AG10803 (cell line): ENCODE results near the gene MBNL2.
"Not testable (repeated sequence)": the region's sequence is repeated elsewhere in the genome, so short reads cannot be mapped to it uniquely, and the experiment has no call there.

Experiments used
- DNase-seq: peaks from one replicate; pipeline ENCODE4 v3.0.0; 2010; ENCODE audit warnings: low read depth
- H3K4me3 ChIP-seq: 2 replicates; pipeline ENCODE4 v1.5.1; 2011; ENCODE audit warnings: mild to moderate bottlenecking, low read length, control low read depth
- CTCF ChIP-seq: conservative IDR thresholded peaks from 2 replicates; pipeline ENCODE4 v1.5.1; 2011; ENCODE audit warnings: mild to moderate bottlenecking, low read length, control low read depth, inconsistent platforms

Gene MBNL2

GRCh38 chr13:97196340-97196739, 25.8 kb upstream of the MBNL2 start:
- no peak for DNase-seq
- TF ChIP-seq CTCF: no peak
- no peak overlapping the region for H3K4me3 ChIP-seq

GRCh38 chr13:97198753-97199152, 23.4 kb upstream of the MBNL2 start:
- no peak overlapping the region for H3K4me3 ChIP-seq
- no peak for DNase-seq
- TF ChIP-seq CTCF: no peak

- no peak for DNase-seq
- TF ChIP-seq CTCF: no peak
- no peak overlapping the region for H3K4me3 ChIP-seq
Observed at GRCh38 chr13:97199451-97199850, 22.7 kb upstream of the MBNL2 start.

GRCh38 chr13:97200081-97200942, 21.8 kb upstream of the MBNL2 start:
- no peak for DNase-seq
- no peak overlapping the region for H3K4me3 ChIP-seq

GRCh38 chr13:97202761-97203160, 19.4 kb upstream of the MBNL2 start:
- no peak overlapping the region for H3K4me3 ChIP-seq

More at GRCh38 chr13:97200081-97200942, 21.8 kb upstream of the MBNL2 start:
- TF ChIP-seq CTCF: no peak

GRCh38 chr13:97205465-97205864, 16.7 kb upstream of the MBNL2 start:
- no peak for DNase-seq
- no peak for TF ChIP-seq CTCF
- no peak overlapping the region for H3K4me3 ChIP-seq

More at GRCh38 chr13:97202761-97203160, 19.4 kb upstream of the MBNL2 start:
- no peak for TF ChIP-seq CTCF
- DNase-seq: no peak

GRCh38 chr13:97205982-97206381, 16.2 kb upstream of the MBNL2 start:
- no peak overlapping the region for H3K4me3 ChIP-seq
- DNase-seq: no peak
- TF ChIP-seq CTCF: no peak

GRCh38 chr13:97207252-97207651, 14.9 kb upstream of the MBNL2 start:
- not testable (repeated sequence) for DNase-seq, H3K4me3 ChIP-seq
